ENCODE results near the gene BEND6.

Gene BEND6

GRCh38 chr6:57072108-57072507, 117.2 kb downstream of the BEND6 start:
- H3K4me3 ChIP-seq (ENCODE audit: low read depth, low read length), result no peak overlapping the region
- H3K36me3 ChIP-seq, result no peaks in the 10 kb centered on the region
- no peak for DNase-seq
- TF ChIP-seq CTCF (IDR thresholded peaks at IDR 0.05; ENCODE audit: low read depth, low read length), result no peak
- no peaks in the 10 kb centered on the region for H3K9me3 ChIP-seq
- H3K27me3 ChIP-seq, result no peaks in the 10 kb centered on the region
- no peaks in the 10 kb centered on the region for H3K4me1 ChIP-seq

- DNase-seq, result no peak
- H3K4me1 ChIP-seq, result no peaks in the 10 kb centered on the region
- no peaks in the 10 kb centered on the region for H3K9me3 ChIP-seq
- no peaks in the 10 kb centered on the region for H3K27me3 ChIP-seq
- no peak for TF ChIP-seq CTCF (IDR thresholded peaks at IDR 0.05; ENCODE audit: low read depth, low read length)
- H3K36me3 ChIP-seq, result no peaks in the 10 kb centered on the region
- H3K4me3 ChIP-seq (ENCODE audit: low read depth, low read length), result no peak overlapping the region
These were observed 119.5 kb downstream of the BEND6 start for GRCh38 chr6:57074383-57074782.

GRCh38 chr6:57075092-57075491, 120.2 kb downstream of the BEND6 start:
- H3K27me3 ChIP-seq, result no peaks in the 10 kb centered on the region
- no peak overlapping the region for H3K4me3 ChIP-seq (ENCODE audit: low read depth, low read length)
- H3K9me3 ChIP-seq, result no peaks in the 10 kb centered on the region
- no peak for TF ChIP-seq CTCF (IDR thresholded peaks at IDR 0.05; ENCODE audit: low read depth, low read length)
- H3K4me1 ChIP-seq, result no peaks in the 10 kb centered on the region
- DNase-seq, result no peak
- H3K36me3 ChIP-seq, result no peaks in the 10 kb centered on the region

Data from BE2C (cell line).